ENCODE results near the gene EXOSC1. TPM values are rescaled to one million over a fixed set of nuclear protein-coding genes. Genes with fewer than 3 reads are reported as not detected.

Gene EXOSC1
- total RNA-seq, 1 donor, result 41.5 TPM

GRCh38 chr10:97459111-97459510 is 13.3 kb upstream of the EXOSC1 start:
- no peak overlapping the region for H3K4me3 ChIP-seq (ENCODE audit: low read depth, low read length)
- DNase-seq (ENCODE audit: low read depth), result no peak
- no peak for TF ChIP-seq CTCF (IDR thresholded peaks at IDR 0.05; ENCODE audit: insufficient read depth, low read depth, low read length)

- no peak overlapping the region for H3K4me3 ChIP-seq (ENCODE audit: low read depth, low read length)
- no peak for TF ChIP-seq CTCF (IDR thresholded peaks at IDR 0.05; ENCODE audit: insufficient read depth, low read depth, low read length)
Measured at GRCh38 chr10:97456686-97457065, 10.9 kb upstream of the EXOSC1 start.

GRCh38 chr10:97456034-97456685 is 10.4 kb upstream of the EXOSC1 start:
- TF ChIP-seq CTCF (IDR thresholded peaks at IDR 0.05; ENCODE audit: insufficient read depth, low read depth, low read length), result no peak
- no peak for DNase-seq (ENCODE audit: low read depth)
- no peak overlapping the region for H3K4me3 ChIP-seq (ENCODE audit: low read depth, low read length)

More at GRCh38 chr10:97456686-97457065, 10.9 kb upstream of the EXOSC1 start:
- no peak for DNase-seq (ENCODE audit: low read depth)

- no peak overlapping the region for H3K4me3 ChIP-seq (ENCODE audit: low read depth, low read length)
- no peak for TF ChIP-seq CTCF (IDR thresholded peaks at IDR 0.05; ENCODE audit: insufficient read depth, low read depth, low read length)
- DNase-seq (ENCODE audit: low read depth), result no peak
Measured at GRCh38 chr10:97454330-97455036, 8.7 kb upstream of the EXOSC1 start.

- no peak for TF ChIP-seq CTCF (IDR thresholded peaks at IDR 0.05; ENCODE audit: insufficient read depth, low read depth, low read length)
- H3K4me3 ChIP-seq (ENCODE audit: low read depth, low read length), result no peak overlapping the region
- DNase-seq (ENCODE audit: low read depth), result no peak
Measured at GRCh38 chr10:97452352-97452751, 6.5 kb upstream of the EXOSC1 start.

- no peak for TF ChIP-seq CTCF (IDR thresholded peaks at IDR 0.05; ENCODE audit: insufficient read depth, low read depth, low read length)
- no peak for DNase-seq (ENCODE audit: low read depth)
- H3K4me3 ChIP-seq (ENCODE audit: low read depth, low read length), result no peak overlapping the region
Measured at GRCh38 chr10:97451605-97452004, 5.8 kb upstream of the EXOSC1 start.

All from fibroblast of villous mesenchyme (primary cell).